NCI-H345 treated with DMSO at 0.1 percent for 48 hours (cell line): Measurements from ENCODE around the gene IP6K3.

Experiments
- DNase-seq: peaks from one replicate; lab custom pipeline; 2025; ENCODE audit not compliant: unreplicated experiment; lab: John Stamatoyannopoulos, UW

IP6K3 gene

GRCh38 chr6:33677143-33677660, 69.5 kb downstream of the IP6K3 start:
- no peak for DNase-seq

- no peak for DNase-seq
Observed at GRCh38 chr6:33676416-33677142, 70.1 kb downstream of the IP6K3 start.

- no peak for DNase-seq
Observed at GRCh38 chr6:33675968-33676367, 70.7 kb downstream of the IP6K3 start.

DNA sequence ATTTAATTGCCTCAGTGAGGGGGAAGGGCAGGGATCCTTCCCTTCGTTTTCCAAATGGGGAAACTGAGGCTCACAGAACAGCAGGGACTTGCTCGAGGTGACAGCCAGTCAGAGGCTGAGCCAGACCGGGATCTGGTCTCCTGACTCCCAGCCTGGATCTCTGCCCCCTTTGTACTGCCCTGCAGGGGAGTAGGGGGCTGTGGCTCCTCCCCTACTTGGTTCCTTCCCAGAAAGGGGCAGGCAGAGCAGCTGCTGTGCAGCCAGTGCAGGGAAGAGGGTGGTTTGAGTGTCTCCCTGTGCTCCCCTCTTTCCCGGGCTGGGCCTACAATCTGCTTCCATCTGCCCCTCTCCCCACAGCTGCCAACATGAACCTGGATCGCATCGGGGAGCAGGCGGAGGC, 72.9 kb downstream of the IP6K3 start:
- DNase-seq, result no peak

DNA sequence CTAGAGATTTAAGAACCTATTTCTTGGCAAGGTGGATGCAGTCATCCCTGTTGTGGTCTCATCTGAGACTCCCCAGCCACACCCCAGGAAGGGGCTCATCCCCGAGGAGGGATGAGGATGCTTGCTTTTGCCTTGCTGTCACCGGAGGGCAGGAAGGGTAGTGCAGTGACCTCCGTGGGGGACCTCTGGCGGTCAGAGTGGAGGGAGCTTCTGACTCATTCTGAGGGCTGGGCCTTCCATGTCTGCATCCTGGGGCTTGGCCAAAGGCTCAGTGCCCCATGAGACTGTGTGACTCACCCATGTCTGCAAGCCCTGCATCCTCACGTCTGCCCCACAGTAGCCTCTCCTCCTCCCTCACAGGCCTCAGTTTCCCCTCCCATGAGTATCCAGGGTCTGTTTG, 73.9 kb downstream of the IP6K3 start:
- no peak for DNase-seq

- no peak for DNase-seq
Observed at GRCh38 chr6:33671744-33672072, 75.0 kb downstream of the IP6K3 start.
